EL (cell line): ENCODE data around the gene FAM171A2.
A peak's percentile ranks its signal among the peaks of the same experiment; 100 is the strongest.
"Not testable (repeated sequence)": the region's sequence is repeated elsewhere in the genome, so short reads cannot be mapped to it uniquely, and the experiment has no call there.

Experiments
- DNase-seq: peaks from one replicate; pipeline ENCODE4 v3.0.0-alpha.2; 2016

FAM171A2 gene

GRCh38 chr17:44363613-44364159 lies at the start of gene FAM171A2:
FAM171A2 (minus strand) TSS chr17:44363853; CDS start chr17:44363714, 139 bp downstream.
- DNase-seq = peak; percentile 58

GRCh38 chr17:44409309-44410028 lies 45.8 kb upstream of the FAM171A2 start:
- no peak for DNase-seq

GRCh38 chr17:44408786-44409185 lies 45.1 kb upstream of the FAM171A2 start:
- no peak for DNase-seq

- DNase-seq = no peak
Observed at GRCh38 chr17:44402564-44403172, 39.0 kb upstream of the FAM171A2 start.

GRCh38 chr17:44400226-44400847 lies 36.7 kb upstream of the FAM171A2 start:
- peak; percentile 31 for DNase-seq

- no peak for DNase-seq
Observed at GRCh38 chr17:44398692-44399691, 35.3 kb upstream of the FAM171A2 start.

GRCh38 chr17:44397479-44398440 lies 34.1 kb upstream of the FAM171A2 start:
- DNase-seq = no peak

GRCh38 chr17:44396946-44397345 lies 33.3 kb upstream of the FAM171A2 start:
- no peak for DNase-seq

- DNase-seq = no peak
Observed at GRCh38 chr17:44394833-44395232, 31.2 kb upstream of the FAM171A2 start.

- DNase-seq = not testable (repeated sequence)
Observed at GRCh38 chr17:44394112-44394511, 30.5 kb upstream of the FAM171A2 start.

GRCh38 chr17:44390250-44390870 lies 26.7 kb upstream of the FAM171A2 start:
- no peak for DNase-seq

GRCh38 chr17:44389723-44390202 lies 26.1 kb upstream of the FAM171A2 start:
- no peak for DNase-seq

GRCh38 chr17:44389281-44389680 lies 25.6 kb upstream of the FAM171A2 start, which contains the start of gene ITGA2B:
ITGA2B (minus strand) TSS chr17:44389649; CDS start chr17:44389473, 176 bp downstream.
- no peak for DNase-seq

- no peak for DNase-seq
Observed at GRCh38 chr17:44387804-44388203, 24.2 kb upstream of the FAM171A2 start.

- DNase-seq = no peak
Observed at GRCh38 chr17:44386182-44386525, 22.5 kb upstream of the FAM171A2 start.

GRCh38 chr17:44385287-44386181 lies 21.9 kb upstream of the FAM171A2 start:
- DNase-seq = peak; percentile 83

- no peak for DNase-seq
Observed at GRCh38 chr17:44384823-44385286, 21.2 kb upstream of the FAM171A2 start.

GRCh38 chr17:44384281-44384822 lies 20.7 kb upstream of the FAM171A2 start:
- DNase-seq = no peak

- no peak for DNase-seq
Observed at GRCh38 chr17:44383861-44384260, 20.2 kb upstream of the FAM171A2 start.
